Kidney (tissue), 14 donors: Measurements from ENCODE around the gene ABI3. TPM values are rescaled to one million over a fixed set of nuclear protein-coding genes. Genes with fewer than 3 reads are reported as not detected.

Source experiments
- DNase-seq, 5 donors: peaks; one replicate each; pipeline ENCODE4 v3.0.0-alpha.2; 2013 to 2020
- FAIRE-seq: peaks from 2 replicates; lab custom pipeline; 2012; peaks lifted over from hg19 to GRCh38; lab: Jason Lieb, UNC
- H3K27ac ChIP-seq, 2 donors: one replicate each; pipeline ENCODE4 v1.7.0; 2013; ENCODE audit warnings: low read depth in 2 of 2, low read length in 2 of 2, inconsistent platforms in 1 of 2
- H3K27me3 ChIP-seq: one replicate; pipeline ENCODE4 v1.7.1; 2013; ENCODE audit warnings: low read length, inconsistent platforms; ENCODE audit not compliant: control insufficient read depth, insufficient read depth
- H3K36me3 ChIP-seq, 3 donors: one replicate each; pipeline versions ENCODE4 v1.7.0 to v1.7.1; 2013; ENCODE audit warnings: low read length in 3 of 3, control low read depth in 1 of 3, inconsistent platforms in 1 of 3; ENCODE audit not compliant: insufficient read depth in 3 of 3, control insufficient read depth in 2 of 3
- H3K4me1 ChIP-seq, 3 donors: one replicate each; pipeline versions ENCODE4 v1.7.0 to v1.7.1; 2013; ENCODE audit warnings: low read length in 3 of 3, inconsistent platforms in 1 of 3, low read depth in 1 of 3; ENCODE audit not compliant: control insufficient read depth in 2 of 3, insufficient read depth in 2 of 3
- H3K4me3 ChIP-seq, 3 donors: one replicate each; pipeline versions ENCODE4 v1.7.0 to v1.8.1; 2013; ENCODE audit warnings: low read length in 3 of 3, control low read depth in 1 of 3, inconsistent platforms in 1 of 3
- H3K9ac ChIP-seq, 3 donors: one replicate each; pipeline versions ENCODE4 v1.7.0 to v1.7.1; 2013; ENCODE audit warnings: low read length in 3 of 3, control low read depth in 1 of 3, inconsistent platforms in 1 of 3
- H3K9me3 ChIP-seq, 3 donors: one replicate each; pipeline versions ENCODE4 v1.7.0 to v1.7.1; 2013; ENCODE audit warnings: low read length in 3 of 3, control low read depth in 1 of 3, inconsistent platforms in 1 of 3; ENCODE audit not compliant: control insufficient read depth in 2 of 3, insufficient read depth in 1 of 3
- intact Hi-C: fragments of 100-400 bp; cut with DNase I; formaldehyde crosslinking; loops from one replicate; pipeline ENCODE4 v1.11.1; 2022
- polyA plus RNA-seq: library from polyadenylated mRNA; stranded (reverse); fragments of 350-450 nt; fragmentation: Illumina TruSeq; extraction: RNeasy Lipid Tissue Mini Kit (QIAGEN cat#74804); gene quantifications from one replicate; pipeline ENCODE4 v1.2.3, GENCODE V29; 2014; ENCODE audit warnings: low read depth, low replicate concordance; ENCODE audit not compliant: insufficient read depth
- total RNA-seq: library from RNA; stranded (reverse); fragmentation: NEBNext Ultra II Directional; extraction: Animal tissue kit (Norgen Biotek cat#: 25700); gene quantifications from one replicate; pipeline ENCODE4 v1.2.1, GENCODE V29; 2021
- TF ChIP-seq, protein P1 (sequence below): IDR thresholded peaks from 3 replicates; pipeline ENCODE4 v1.5.1; 2012; ENCODE audit warnings: mild to moderate bottlenecking, moderate library complexity, borderline replicate concordance; ENCODE audit not compliant: insufficient read depth; ENCODE audit errors: extremely low read depth
- donor health status: control.
- donor health status: control.
- donor health status: control.
- donor health status: control.
- donor health status: control.
- donor health status: DM: yes; HTN: yes; CAD: no.
- donor health status: Normal renal cell carcinoma (clear cell type).

ABI3 gene
- total and polyA plus RNA-seq, 2 donors from 2014 or later = 17.1 to 18.3 TPM

DNA sequence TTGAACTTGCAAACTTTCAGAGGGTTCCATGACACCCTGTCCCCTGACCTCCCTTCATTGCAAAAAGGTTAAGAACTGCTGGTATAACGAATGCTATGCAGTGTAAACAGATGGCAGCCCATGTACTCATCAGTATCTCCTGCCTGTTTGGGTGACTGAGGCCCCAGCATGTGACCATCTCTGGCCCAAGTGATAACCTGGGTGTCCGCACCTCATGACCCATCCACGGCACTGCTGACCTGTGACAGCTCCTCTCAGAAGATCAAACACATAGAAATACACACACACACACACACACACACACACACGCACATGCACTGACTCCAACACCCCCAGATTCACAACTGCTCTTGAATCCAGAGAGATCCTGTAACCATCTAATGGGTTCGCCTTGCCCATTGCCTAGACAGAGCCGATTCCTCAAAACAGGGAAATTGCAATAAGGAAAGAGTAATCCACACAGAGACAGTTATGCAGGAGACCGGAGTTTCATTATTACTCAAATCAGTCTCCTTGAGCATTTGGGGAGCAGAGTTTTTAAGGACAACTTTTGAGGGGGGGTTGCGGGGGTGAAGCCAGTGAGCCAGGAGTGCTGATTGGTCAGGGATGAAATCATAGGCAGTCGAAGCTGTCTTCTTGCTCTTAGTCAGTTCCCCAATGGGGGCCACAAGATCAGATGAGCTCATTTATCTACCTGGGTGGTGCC lies 31.3 kb downstream of the ABI3 start:
- no peak overlapping the region for H3K4me3 ChIP-seq
- no peaks in the 10 kb centered on the region for H3K27me3 ChIP-seq
- H3K9me3 ChIP-seq = no peaks in the 10 kb centered on the region
- H3K4me1 ChIP-seq = no peaks in the 10 kb centered on the region
- intact Hi-C loops = no loop called here
- DNase-seq = no peak
- no peaks in the 10 kb centered on the region for H3K36me3 ChIP-seq
- no peak overlapping the region for H3K9ac ChIP-seq
- FAIRE-seq = no peak
- TF ChIP-seq, protein P1, sequence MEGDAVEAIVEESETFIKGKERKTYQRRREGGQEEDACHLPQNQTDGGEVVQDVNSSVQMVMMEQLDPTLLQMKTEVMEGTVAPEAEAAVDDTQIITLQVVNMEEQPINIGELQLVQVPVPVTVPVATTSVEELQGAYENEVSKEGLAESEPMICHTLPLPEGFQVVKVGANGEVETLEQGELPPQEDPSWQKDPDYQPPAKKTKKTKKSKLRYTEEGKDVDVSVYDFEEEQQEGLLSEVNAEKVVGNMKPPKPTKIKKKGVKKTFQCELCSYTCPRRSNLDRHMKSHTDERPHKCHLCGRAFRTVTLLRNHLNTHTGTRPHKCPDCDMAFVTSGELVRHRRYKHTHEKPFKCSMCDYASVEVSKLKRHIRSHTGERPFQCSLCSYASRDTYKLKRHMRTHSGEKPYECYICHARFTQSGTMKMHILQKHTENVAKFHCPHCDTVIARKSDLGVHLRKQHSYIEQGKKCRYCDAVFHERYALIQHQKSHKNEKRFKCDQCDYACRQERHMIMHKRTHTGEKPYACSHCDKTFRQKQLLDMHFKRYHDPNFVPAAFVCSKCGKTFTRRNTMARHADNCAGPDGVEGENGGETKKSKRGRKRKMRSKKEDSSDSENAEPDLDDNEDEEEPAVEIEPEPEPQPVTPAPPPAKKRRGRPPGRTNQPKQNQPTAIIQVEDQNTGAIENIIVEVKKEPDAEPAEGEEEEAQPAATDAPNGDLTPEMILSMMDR = no peak
- no peak overlapping the region for H3K27ac ChIP-seq

DNA sequence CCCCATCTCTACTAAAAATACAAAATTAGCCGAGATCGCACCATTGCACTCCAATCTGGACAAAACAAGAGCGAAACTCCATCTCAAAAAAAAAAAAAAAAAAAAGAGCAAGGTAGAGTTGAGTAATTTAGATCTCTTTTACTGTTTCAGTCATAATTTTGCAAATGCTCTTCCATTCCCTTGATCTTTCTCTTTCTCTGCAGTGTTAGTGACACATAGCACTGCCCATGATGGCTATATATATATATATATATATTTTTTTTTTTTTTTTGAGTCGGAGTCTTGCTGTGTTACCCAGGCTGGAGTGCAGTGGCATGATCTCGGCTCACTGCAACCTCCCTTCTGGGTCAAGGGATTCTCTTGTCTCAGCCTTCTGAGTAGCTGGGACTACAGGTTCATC lies 32.3 kb downstream of the ABI3 start:
- intact Hi-C loops = no loop called here
- Histone ChIP-seq H3K4me3 (no peak overlapping the region), H3K4me1 (no peaks in the 10 kb centered on the region), H3K27ac (no peak overlapping the region), H3K27me3 (no peaks in the 10 kb centered on the region), H3K9ac (no peak overlapping the region), H3K9me3 (no peaks in the 10 kb centered on the region), H3K36me3 (no peaks in the 10 kb centered on the region)
- TF ChIP-seq, protein P1 = no peak
- FAIRE-seq (no peak), DNase-seq (no peak)

DNA sequence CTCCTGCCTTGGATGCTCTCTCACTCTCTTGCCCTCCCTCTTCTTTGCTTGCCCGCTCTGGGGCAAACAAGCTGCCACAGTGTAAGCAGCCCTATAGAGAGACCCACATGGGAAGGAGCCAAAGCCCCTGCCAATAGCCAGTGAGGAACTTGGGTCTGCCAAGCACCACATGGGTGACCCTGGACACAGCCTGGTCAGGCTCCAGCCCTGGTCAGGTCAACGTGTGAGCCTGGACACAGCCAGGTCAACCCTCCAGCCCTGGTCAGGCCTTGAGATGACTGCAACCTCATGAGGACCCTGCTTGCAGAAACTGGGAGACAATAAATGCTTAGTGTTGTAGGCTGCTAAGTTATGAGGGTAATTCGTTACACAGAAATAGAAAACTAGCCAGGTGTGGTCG lies 34.3 kb downstream of the ABI3 start:
- Histone ChIP-seq H3K9me3 (no peaks in the 10 kb centered on the region), H3K4me3 (no peak overlapping the region), H3K36me3 (no peaks in the 10 kb centered on the region), H3K4me1 (no peaks in the 10 kb centered on the region), H3K9ac (no peak overlapping the region), H3K27me3 (no peaks in the 10 kb centered on the region), H3K27ac (no peak overlapping the region)
- intact Hi-C loops = no loop called here
- DNase-seq (no peak), FAIRE-seq (no peak)
- TF ChIP-seq, protein P1 = no peak
